ENCODE data around the gene CD48.
"Not testable (repeated sequence)": the region's sequence is repeated elsewhere in the genome, so short reads cannot be mapped to it uniquely, and the experiment has no call there.

CD48 gene

GRCh38 chr1:160712525-160713080 is 981 bp upstream of the CD48 start:
- peak; percentile 32 to 46 for DNase-seq

GRCh38 chr1:160711276-160711601 is 383 bp downstream of the CD48 start:
- no peak for DNase-seq

- no peak for DNase-seq
Observed at GRCh38 chr1:160710517-160711252, 937 bp downstream of the CD48 start.

DNA sequence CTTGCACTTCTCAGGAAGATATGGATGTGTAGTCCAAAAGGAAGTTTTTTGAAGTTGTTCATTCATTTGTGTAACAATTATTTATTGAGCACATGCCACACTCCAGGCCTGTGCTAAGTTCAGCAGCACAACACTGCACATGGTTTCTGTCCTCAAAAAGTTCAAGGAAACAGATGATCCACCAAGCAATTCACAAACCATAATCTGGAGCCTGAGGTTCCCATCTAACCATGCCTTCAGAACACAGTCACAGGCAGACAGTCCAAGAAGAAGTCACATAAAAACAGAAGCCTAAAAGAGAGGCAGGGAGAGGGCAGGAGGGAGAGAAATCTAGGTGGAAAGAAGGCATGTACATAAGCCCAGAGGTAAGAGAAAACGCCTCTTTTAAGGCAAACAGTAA is 1.9 kb downstream of the CD48 start:
- no peak for DNase-seq

GRCh38 chr1:160708801-160709200 is 2.8 kb downstream of the CD48 start:
- DNase-seq: peak; percentile 33 to 43

- DNase-seq: no peak
Observed at GRCh38 chr1:160708118-160708517, 3.5 kb downstream of the CD48 start.

DNA sequence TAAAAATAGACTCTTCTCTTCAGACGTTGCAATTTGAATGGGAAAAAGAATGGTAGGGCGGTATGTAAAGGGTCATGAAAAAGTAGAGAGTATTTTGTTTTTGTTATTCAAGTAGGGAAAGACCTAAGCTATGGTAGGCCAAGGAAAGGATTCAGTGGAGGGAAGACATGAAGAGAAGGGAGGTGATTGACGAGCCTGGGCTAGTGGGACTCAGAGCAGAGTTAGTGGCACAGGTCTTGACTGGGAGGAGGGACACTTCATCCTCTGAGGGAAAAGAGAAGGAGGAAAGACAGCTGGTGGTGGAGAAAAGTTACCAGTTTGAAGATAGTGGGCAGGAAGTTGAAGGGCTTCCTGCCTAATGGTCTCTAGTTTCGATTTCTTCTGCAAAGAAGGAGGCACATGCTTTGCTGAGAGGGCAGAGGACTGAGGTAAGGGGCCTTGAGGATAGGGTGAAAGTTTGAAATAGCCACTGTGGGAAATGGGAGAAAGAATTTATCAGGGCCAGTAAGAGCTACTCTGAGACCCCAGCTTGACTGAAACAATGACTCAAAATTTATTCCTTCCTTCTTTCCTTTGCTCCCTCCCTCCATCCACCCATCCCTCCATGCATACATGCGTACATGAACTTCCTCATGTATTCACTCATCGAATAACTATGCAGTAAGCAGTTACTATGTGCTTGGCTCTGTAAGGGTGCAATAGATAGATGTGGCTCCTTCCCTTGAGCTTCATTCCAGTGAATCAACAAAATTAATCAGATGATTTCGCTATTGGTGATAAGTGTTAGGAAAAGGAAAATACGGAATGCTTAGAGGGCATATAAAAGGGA is 4.2 kb downstream of the CD48 start:
- DNase-seq: no peak

DNA sequence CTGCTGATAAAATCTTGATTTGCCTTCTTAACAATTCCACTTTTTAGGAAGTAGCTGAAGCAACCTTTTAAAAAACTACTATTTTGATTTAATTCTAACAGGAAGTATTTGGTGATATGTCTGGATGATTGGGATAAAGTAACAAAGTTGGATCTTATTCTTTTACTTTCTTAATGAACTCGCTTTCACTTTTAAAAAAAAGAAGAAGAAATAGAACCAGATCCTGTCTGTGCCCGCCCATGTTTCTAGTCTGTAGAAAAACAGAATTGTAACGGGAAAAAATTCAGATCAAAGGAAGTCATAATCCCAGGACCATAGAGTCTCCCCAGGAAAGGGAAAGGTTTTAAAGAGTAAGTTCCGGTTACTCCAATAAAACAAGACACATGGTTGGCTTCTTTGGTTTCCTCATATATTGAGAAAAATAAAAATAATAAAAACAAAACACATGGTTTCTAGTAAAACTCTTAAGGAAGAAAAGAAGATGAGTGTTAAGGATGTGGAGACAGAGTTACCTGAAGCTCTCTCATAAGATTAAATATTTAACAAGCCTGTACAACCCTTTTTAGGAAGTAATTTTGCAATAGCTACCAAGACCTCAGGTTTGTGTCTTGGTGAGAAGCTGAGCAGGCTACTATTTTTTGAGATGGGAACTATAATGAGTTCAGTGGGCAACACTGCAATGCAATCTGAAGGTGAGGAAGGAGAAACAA is 4.9 kb downstream of the CD48 start:
- DNase-seq: no peak

DNA sequence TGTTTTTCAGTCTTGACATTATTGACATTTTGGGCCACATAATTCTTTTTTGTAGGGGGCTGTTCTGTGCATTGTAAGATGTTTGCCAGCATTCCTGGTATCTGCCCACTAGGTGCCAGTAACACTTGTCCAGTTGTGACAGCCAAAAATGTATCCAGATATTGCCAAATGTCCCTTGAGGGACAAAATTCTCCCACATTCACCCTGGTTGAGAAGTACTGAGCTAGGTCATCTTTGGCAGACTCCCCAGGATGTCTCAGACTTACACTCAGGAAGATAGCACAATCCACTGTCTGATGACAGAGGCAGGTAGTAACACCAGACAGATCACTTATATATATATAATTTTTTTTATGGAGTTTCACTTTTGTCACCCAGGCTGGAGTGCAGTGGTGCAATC is 5.9 kb downstream of the CD48 start:
- DNase-seq: no peak

GRCh38 chr1:160705212-160705621 is 6.4 kb downstream of the CD48 start:
- DNase-seq: not testable (repeated sequence)

DNA sequence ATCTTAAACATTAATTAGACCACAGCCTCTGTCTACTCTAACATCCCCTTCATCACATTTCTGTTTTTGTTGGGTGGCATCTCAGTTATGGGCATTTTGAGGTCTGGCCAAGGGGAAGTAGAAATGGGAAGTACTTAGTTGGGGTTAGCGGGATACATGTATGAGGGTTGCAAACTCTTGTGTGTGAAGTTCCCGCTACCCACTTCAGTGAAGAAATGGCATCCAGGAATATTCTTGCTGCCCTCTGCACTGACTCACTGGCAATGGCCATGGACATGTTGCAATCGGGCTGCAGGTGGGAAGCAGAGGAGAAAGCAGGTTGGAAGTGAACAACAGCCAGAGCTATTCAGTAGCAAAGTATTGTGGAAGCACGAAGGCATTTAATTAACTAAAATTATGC is 7.4 kb downstream of the CD48 start:
- DNase-seq: no peak

GRCh38 chr1:160702100-160702499 is 9.5 kb downstream of the CD48 start:
- DNase-seq: no peak

GRCh38 chr1:160692390-160692789 is 19.2 kb downstream of the CD48 start:
- DNase-seq: not testable (repeated sequence)

- no peak for DNase-seq
Observed at GRCh38 chr1:160685266-160685665, 26.4 kb downstream of the CD48 start.

GRCh38 chr1:160682983-160683865 is 28.4 kb downstream of the CD48 start:
- DNase-seq: no peak

DNA sequence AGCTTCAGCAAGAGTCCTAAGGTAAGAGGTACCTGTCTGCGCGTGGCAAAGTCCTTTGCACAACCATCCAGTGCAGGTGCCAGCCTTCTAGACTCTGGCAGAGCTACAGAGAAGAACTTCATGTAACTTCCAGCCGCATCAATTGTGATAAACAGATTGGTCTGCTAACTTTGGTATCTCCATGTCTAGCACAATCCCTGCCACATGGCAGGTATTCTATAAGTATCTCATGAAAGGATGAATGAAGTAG is 29.8 kb downstream of the CD48 start:
- no peak for DNase-seq

GRCh38 chr1:160681066-160681890 is 30.3 kb downstream of the CD48 start:
- DNase-seq: peak; percentile 91 to 94

DNA sequence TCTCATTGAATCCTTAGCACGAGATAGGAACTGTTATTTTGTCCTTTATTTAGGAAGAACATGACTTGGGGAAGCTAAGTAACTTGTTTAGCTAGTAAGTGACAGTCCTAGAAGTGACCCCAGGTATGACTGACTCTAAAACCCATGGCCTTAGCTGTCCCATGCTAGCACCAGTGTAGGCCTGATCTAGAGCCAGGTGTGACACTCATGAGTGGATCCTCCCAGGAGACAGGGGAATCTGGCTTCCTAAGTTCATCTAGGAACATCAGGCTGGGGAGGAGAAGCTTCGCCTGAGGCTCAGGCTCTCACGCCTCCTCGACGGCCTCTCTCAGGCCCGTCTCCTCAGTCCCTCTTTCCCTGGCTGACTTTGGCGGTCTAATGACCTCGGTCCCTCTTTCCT is 31.2 kb downstream of the CD48 start:
- DNase-seq: no peak

DNA sequence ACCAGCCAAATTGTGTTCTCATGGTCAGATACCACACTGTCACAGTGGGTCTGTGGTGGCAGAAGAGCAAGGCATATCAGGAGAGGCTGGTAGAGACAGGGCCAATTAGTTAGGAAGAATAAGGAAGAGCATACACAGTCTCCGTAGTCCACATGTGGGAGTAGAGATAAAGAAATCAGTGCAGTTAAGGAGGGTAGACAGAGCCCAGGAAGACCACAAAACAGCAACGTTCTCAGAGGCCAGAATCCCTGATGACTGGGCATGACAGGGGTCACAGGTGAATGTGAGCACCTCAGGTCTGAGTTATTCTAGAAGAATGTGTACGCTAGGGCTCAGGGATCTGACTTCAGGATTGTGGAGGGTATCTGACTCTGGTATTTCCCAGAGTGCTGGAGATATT is 31.7 kb downstream of the CD48 start:
- DNase-seq: no peak

- DNase-seq: no peak
Observed at GRCh38 chr1:160676869-160677597, 34.6 kb downstream of the CD48 start.
